Measurements from ENCODE around the gene PIAS2. TPM values are rescaled to one million over a fixed set of nuclear protein-coding genes. Genes with fewer than 3 reads are reported as not detected.

Gene PIAS2
- total and polyA plus RNA-seq, 4 donors: 5.6 to 17.2 (median 9.2) TPM

DNA sequence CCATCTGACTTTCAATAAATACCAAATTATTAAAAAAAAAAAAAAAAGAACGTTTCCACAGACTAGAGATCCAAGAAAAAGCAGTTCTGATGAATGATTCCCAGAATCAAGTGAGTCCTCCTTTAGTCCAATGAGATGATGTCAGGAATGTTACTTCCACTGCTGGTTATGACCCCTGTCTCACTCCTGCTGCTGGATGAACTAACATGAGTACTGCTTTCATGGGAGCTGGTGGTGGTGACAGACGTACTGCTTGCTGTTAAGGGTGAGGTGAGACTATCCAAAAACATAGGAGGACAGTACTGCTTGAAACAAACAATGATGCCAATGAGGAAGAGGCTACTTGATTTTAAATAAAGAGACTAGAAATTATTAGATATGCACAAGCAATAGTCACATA is 105.0 kb downstream of the PIAS2 start:
- TF ChIP-seq, protein P1, sequence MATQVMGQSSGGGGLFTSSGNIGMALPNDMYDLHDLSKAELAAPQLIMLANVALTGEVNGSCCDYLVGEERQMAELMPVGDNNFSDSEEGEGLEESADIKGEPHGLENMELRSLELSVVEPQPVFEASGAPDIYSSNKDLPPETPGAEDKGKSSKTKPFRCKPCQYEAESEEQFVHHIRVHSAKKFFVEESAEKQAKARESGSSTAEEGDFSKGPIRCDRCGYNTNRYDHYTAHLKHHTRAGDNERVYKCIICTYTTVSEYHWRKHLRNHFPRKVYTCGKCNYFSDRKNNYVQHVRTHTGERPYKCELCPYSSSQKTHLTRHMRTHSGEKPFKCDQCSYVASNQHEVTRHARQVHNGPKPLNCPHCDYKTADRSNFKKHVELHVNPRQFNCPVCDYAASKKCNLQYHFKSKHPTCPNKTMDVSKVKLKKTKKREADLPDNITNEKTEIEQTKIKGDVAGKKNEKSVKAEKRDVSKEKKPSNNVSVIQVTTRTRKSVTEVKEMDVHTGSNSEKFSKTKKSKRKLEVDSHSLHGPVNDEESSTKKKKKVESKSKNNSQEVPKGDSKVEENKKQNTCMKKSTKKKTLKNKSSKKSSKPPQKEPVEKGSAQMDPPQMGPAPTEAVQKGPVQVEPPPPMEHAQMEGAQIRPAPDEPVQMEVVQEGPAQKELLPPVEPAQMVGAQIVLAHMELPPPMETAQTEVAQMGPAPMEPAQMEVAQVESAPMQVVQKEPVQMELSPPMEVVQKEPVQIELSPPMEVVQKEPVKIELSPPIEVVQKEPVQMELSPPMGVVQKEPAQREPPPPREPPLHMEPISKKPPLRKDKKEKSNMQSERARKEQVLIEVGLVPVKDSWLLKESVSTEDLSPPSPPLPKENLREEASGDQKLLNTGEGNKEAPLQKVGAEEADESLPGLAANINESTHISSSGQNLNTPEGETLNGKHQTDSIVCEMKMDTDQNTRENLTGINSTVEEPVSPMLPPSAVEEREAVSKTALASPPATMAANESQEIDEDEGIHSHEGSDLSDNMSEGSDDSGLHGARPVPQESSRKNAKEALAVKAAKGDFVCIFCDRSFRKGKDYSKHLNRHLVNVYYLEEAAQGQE (IDR thresholded peaks at IDR 0.05): no peak
- no peak for TF ChIP-seq EGR1 (IDR thresholded peaks at IDR 0.05; ENCODE audit: low read depth in 2 of 2)
- TF ChIP-seq GABPA (IDR thresholded peaks at IDR 0.05 in 1 of 2, conservative IDR thresholded peaks at IDR 0.05 in 1 of 2): no peak
- TF ChIP-seq RXRA (IDR thresholded peaks at IDR 0.05): no peak
- TF ChIP-seq, protein P2, sequence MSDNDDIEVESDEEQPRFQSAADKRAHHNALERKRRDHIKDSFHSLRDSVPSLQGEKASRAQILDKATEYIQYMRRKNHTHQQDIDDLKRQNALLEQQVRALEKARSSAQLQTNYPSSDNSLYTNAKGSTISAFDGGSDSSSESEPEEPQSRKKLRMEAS (IDR thresholded peaks at IDR 0.05): no peak
- TF ChIP-seq, protein P3, sequence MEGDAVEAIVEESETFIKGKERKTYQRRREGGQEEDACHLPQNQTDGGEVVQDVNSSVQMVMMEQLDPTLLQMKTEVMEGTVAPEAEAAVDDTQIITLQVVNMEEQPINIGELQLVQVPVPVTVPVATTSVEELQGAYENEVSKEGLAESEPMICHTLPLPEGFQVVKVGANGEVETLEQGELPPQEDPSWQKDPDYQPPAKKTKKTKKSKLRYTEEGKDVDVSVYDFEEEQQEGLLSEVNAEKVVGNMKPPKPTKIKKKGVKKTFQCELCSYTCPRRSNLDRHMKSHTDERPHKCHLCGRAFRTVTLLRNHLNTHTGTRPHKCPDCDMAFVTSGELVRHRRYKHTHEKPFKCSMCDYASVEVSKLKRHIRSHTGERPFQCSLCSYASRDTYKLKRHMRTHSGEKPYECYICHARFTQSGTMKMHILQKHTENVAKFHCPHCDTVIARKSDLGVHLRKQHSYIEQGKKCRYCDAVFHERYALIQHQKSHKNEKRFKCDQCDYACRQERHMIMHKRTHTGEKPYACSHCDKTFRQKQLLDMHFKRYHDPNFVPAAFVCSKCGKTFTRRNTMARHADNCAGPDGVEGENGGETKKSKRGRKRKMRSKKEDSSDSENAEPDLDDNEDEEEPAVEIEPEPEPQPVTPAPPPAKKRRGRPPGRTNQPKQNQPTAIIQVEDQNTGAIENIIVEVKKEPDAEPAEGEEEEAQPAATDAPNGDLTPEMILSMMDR (IDR thresholded peaks at IDR 0.05; ENCODE audit: low read depth, low read length, missing input control): no peak
- no peak for TF ChIP-seq HNF4G (IDR thresholded peaks at IDR 0.05)
- TF ChIP-seq, protein P4, sequence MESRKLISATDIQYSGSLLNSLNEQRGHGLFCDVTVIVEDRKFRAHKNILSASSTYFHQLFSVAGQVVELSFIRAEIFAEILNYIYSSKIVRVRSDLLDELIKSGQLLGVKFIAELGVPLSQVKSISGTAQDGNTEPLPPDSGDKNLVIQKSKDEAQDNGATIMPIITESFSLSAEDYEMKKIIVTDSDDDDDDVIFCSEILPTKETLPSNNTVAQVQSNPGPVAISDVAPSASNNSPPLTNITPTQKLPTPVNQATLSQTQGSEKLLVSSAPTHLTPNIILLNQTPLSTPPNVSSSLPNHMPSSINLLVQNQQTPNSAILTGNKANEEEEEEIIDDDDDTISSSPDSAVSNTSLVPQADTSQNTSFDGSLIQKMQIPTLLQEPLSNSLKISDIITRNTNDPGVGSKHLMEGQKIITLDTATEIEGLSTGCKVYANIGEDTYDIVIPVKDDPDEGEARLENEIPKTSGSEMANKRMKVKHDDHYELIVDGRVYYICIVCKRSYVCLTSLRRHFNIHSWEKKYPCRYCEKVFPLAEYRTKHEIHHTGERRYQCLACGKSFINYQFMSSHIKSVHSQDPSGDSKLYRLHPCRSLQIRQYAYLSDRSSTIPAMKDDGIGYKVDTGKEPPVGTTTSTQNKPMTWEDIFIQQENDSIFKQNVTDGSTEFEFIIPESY (IDR thresholded peaks at IDR 0.05): no peak
- no peak for TF ChIP-seq FOXA2 (IDR thresholded peaks at IDR 0.05)
- TF ChIP-seq, protein P5, sequence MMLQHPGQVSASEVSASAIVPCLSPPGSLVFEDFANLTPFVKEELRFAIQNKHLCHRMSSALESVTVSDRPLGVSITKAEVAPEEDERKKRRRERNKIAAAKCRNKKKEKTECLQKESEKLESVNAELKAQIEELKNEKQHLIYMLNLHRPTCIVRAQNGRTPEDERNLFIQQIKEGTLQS (IDR thresholded peaks at IDR 0.05): no peak
- Histone ChIP-seq H3K27me3 (ENCODE audit: control insufficient read depth in 4 of 4, insufficient read depth in 4 of 4, low read length in 3 of 4) (no peaks in the 10 kb centered on the region), H3K36me3 (ENCODE audit: control insufficient read depth in 4 of 4, insufficient read depth in 3 of 4, low read depth in 1 of 4, low read length in 3 of 4) (peaks cover 0 to 4% (median 0%) of the 10 kb centered on the region in 4 donors), H3K4me3 (ENCODE audit: low read depth in 1 of 3, low read length in 3 of 3) (no peak overlapping the region), H3K9me3 (ENCODE audit: control insufficient read depth in 4 of 4, low read length in 3 of 4) (no peaks in the 10 kb centered on the region), H3K4me1 (ENCODE audit: control insufficient read depth in 4 of 4, insufficient read depth in 4 of 4, low read length in 3 of 4) (no peaks in the 10 kb centered on the region), H3K9ac (ENCODE audit: low read depth in 1 of 2, low read length in 2 of 2) (no peak overlapping the region), H3K27ac (ENCODE audit: low read depth in 1 of 2, low read length in 2 of 2) (no peak overlapping the region)
- 95% methylated on average over 2 of the region's 2 CpGs for WGBS
- DNase-seq (ENCODE audit: low spot score): no peak

DNA sequence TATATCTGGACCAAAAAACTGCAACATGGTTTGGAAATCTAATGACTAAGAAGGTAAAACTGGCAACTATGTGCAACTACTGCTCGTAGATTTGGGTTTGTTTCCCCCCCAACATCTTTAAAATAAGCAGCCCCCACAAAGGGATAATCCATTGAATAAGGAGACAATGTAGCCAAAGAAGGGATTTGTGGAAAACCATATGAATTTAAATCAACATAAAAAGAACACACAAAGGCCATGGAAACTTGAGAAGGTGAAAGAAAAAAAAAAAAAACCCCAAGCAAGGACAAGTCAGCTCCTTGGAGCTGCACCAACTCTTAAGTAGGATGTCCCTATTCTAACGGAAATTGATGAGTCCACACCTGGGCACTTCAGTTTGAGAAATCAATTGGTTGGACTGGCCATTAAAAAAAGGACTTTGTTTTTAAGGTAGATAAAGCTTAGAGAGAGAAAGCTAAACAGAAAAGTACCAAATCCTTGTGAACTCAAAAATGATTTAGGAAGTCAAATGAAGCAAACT is 106.8 kb downstream of the PIAS2 start:
- WGBS: 96% methylated on average over 2 of the region's 2 CpGs
- no peak for TF ChIP-seq FOXA2 (IDR thresholded peaks at IDR 0.05)
- no peak for TF ChIP-seq TAF1 (conservative IDR thresholded peaks at IDR 0.05)
- no peak for TF ChIP-seq GABPA (IDR thresholded peaks at IDR 0.05 in 1 of 2, conservative IDR thresholded peaks at IDR 0.05 in 1 of 2)
- Histone ChIP-seq H3K4me1 (ENCODE audit: control insufficient read depth in 4 of 4, insufficient read depth in 4 of 4, low read length in 3 of 4) (no peaks in the 10 kb centered on the region), H3K27ac (ENCODE audit: low read depth in 1 of 2, low read length in 2 of 2) (no peak overlapping the region), H3K27me3 (ENCODE audit: control insufficient read depth in 4 of 4, insufficient read depth in 4 of 4, low read length in 3 of 4) (no peaks in the 10 kb centered on the region), H3K9ac (ENCODE audit: low read depth in 1 of 2, low read length in 2 of 2) (no peak overlapping the region), H3K9me3 (ENCODE audit: control insufficient read depth in 4 of 4, low read length in 3 of 4) (no peaks in the 10 kb centered on the region), H3K36me3 (ENCODE audit: control insufficient read depth in 4 of 4, insufficient read depth in 3 of 4, low read depth in 1 of 4, low read length in 3 of 4) (peaks cover 0 to 4% (median 0%) of the 10 kb centered on the region in 4 donors), H3K4me3 (ENCODE audit: low read depth in 1 of 3, low read length in 3 of 3) (no peak overlapping the region)
- DNase-seq (ENCODE audit: low spot score): no peak

Measured in liver (tissue), 9 donors.